GM12892 (cell line): ENCODE data around the gene AKAP11.
A peak's percentile ranks its signal among the peaks of the same experiment; 100 is the strongest.

Experiments
- DNase-seq: peaks from one replicate; pipeline ENCODE4 v3.0.0; 2011; ENCODE audit not compliant: insufficient read length
- FAIRE-seq: peaks from 2 replicates; lab custom pipeline; 2011; peaks lifted over from hg19 to GRCh38; lab: Jason Lieb, UNC
- POLR2A ChIP-seq: IDR thresholded peaks from 2 replicates; pipeline ENCODE4 v1.6.1; 2011; ENCODE audit warnings: low read depth, low read length, control low read depth
- POLR2AphosphoS5 ChIP-seq: IDR thresholded peaks from 2 replicates; pipeline ENCODE4 v1.6.1; 2011; ENCODE audit warnings: low read depth, low read length, control low read depth
- TAF1 ChIP-seq: IDR thresholded peaks from 2 replicates; pipeline ENCODE4 v1.6.1; 2011; ENCODE audit warnings: low read depth, mild to moderate bottlenecking, control low read depth, low read length, borderline replicate concordance

The AKAP11 gene

GRCh38 chr13:42255886-42256285, 16.1 kb upstream of the AKAP11 start:
- TF ChIP-seq POLR2AphosphoS5: no peak
- TF ChIP-seq TAF1: no peak
- TF ChIP-seq POLR2A: no peak
- DNase-seq (no peak), FAIRE-seq (peak; percentile 74)

- FAIRE-seq (no peak), DNase-seq (no peak)
- TF ChIP-seq POLR2AphosphoS5: no peak
- TF ChIP-seq TAF1: no peak
- TF ChIP-seq POLR2A: no peak
Measured at GRCh38 chr13:42258747-42259146, 13.2 kb upstream of the AKAP11 start.

DNA sequence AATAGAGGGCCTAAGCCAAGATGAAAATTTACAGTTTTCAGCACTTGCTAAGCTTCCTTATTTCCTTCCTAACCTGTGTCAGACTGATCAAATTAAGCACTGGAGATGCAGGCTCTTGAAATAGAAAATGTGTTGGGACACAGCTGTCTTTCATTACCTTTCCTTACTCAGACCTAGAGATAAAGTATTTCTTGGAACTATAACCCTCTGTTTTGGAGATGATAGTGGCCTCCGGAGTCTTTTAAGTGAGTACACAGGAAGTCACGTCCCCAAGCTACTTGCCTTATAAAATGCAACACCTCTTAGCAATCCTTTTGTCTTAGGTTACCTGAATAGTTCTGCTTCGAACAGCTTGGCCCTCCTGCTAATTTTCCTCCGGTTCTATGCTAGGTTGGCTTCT, 12.4 kb upstream of the AKAP11 start:
- no peak for DNase-seq
- TF ChIP-seq POLR2A (no peak), POLR2AphosphoS5 (no peak), TAF1 (no peak)
- no peak for FAIRE-seq

DNA sequence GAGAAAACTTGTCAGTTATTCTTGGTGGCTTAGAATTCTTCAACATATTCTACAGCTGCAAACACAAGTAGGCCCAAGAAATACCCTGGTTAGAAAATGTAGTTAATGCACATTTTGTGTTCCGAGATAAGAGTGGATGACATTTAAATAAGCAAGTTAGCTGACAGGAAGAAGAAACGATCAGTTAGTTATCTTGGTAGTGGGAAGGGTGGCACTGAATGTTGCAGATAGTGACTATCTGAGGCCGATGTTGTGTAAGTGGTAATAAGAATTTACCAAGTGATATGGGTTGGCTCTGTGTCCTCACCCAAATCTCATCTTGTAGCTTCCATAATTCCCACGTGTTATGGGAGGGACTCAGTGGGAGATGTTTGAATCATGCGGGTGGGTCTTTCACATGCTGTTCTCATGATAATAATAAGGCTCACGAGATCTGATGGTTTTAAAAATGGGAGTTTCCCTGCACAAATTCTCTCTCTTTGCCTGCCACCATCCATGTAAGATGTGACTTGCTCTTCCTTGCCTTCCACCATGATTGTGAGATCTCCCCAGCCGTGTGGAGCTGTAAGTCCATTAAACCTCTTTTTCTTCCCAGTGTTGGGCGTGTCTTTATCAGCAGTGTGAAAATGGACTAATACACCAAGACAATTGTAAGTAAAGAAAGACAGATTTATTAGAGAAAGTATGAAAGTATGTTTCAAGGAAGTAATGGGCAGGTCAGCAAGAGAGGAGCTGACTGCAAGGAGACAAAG, 10.9 kb upstream of the AKAP11 start:
- no peak for TF ChIP-seq POLR2AphosphoS5
- TF ChIP-seq TAF1: no peak
- TF ChIP-seq POLR2A: no peak
- FAIRE-seq (no peak), DNase-seq (no peak)

DNA sequence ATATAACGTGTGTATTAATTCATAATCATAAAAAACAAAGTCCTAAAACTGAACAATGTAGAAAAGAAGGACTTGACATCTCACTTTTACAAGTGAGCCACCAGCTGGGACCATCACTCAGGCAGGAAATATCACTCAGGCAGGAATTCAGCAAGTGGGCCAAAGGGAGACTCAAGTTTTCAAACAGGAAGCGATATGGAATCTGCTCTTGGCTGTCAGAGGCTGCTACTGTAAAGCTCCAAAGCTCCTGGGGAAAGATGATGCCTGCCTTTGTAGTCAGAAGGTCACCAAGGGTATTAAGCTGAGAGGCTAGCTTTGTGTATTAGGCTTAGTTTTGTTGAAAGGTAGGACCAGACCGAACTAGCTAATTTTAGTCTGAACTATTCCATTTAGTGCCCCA, 5.5 kb upstream of the AKAP11 start:
- FAIRE-seq (no peak), DNase-seq (no peak)
- no peak for TF ChIP-seq POLR2A
- no peak for TF ChIP-seq POLR2AphosphoS5
- no peak for TF ChIP-seq TAF1

- no peak for DNase-seq
- TF ChIP-seq TAF1 (no peak), POLR2A (no peak), POLR2AphosphoS5 (no peak)
- FAIRE-seq: no peak
Measured at GRCh38 chr13:42270160-42270856, 1.6 kb upstream of the AKAP11 start.

DNA sequence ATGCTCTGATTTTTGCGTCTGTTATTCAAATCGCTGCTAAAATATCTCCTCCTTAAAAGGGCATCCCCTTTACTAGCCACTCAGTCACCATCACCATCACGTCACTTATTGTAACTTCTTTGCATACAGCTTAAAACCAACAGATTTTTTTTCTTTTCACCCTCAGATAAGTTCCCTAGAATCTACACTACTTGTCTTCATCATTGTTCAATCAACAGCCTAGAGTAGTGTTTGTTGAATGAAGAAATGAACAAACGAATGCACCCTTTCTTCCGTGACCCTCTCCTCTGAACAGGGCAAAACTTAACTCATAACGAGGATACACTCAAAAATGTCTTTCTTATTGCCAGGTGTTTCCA, 1.1 kb upstream of the AKAP11 start:
- TF ChIP-seq TAF1 (no peak), POLR2AphosphoS5 (no peak), POLR2A (no peak)
- DNase-seq (no peak), FAIRE-seq (peak; percentile 79)

DNA sequence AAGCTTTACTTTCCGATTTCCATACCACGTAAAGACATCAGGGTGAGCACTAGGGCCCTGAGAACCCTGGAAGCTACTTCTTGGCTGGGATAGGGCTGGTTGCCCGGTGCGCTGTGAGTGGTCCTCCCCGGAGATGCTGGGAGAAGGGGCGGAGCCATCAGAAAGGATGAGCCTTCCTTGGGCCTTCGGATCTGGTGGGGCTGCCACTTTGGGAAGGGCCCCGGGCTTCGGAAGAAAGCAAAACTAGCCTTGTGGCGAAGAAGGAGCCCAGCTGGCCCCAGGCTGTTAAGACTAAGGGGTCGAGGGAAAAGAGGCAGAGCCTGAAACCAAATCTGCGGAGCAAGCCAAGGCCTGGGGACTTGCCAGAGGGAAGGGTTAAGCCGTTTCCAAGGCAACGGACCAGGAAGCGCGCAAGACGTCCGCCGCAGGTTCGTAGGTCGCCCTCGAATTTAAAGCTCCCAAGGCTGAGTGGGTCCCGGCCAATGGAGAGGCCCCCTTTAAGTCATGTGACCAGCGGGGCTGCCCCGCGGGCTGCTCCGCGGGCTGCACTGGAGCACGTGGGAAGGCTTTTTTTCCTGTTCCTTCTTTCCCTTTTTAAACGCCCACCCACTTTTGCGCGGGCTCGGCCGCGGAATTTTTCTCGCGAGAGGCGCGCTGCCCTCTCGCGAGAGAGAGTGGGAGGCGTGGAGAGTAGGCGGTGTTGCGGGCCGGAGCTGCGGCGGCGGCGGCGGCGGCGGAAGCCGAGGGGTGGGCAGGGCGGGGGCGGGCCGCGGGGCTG, 426 bp upstream of the AKAP11 start:
- peak; percentile 99 for FAIRE-seq

DNA sequence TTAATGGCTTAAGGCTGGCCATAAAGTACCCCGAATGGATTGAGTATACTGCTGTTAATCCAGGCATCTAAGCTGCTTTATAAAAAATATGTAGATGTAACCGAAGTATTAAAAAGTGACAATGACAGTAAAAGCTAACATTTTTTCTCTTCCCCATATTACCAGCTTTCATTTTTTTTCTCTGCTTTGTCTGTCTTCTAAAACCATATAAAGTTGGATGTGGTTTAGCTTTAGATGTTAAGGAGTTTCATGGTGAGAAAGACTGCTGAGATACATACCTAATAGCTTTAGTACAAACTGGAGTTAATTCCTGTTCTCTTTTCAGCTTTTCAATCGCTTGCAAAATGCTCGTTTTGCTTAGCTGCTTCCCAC, 838 bp downstream of the AKAP11 start:
- FAIRE-seq: peak; percentile 66
- no peak for TF ChIP-seq TAF1
- no peak for TF ChIP-seq POLR2A
- TF ChIP-seq POLR2AphosphoS5: no peak
- DNase-seq: no peak

More for the DNA sequence above, 426 bp upstream of the AKAP11 start:
- peak; percentile 82 for DNase-seq
- TF ChIP-seq POLR2A: 0 out of 2 replicates have a peak, but pooled peaks have one; percentile 10
- peak; percentile 9; the same call in 1 of the 2 replicates for TF ChIP-seq POLR2AphosphoS5
- TF ChIP-seq TAF1: no peak

GRCh38 chr13:42274386-42275097, 2.6 kb downstream of the AKAP11 start:
- peak; percentile 33 for FAIRE-seq
- DNase-seq: no peak
- TF ChIP-seq POLR2A (no peak), TAF1 (no peak), POLR2AphosphoS5 (no peak)

GRCh38 chr13:42275098-42275471, 3.1 kb downstream of the AKAP11 start:
- peak; percentile 36; the same call in 1 of the 2 replicates for TF ChIP-seq TAF1
- peak; percentile 92 for TF ChIP-seq POLR2A
- peak; percentile 91 for TF ChIP-seq POLR2AphosphoS5
- DNase-seq (no peak), FAIRE-seq (peak; percentile 87)
